Osteocyte (in vitro differentiated cells): ENCODE results near the gene OR14I1. TPM values are rescaled to one million over a fixed set of nuclear protein-coding genes. Genes with fewer than 3 reads are reported as not detected.
"Not testable (repeated sequence)": the region's sequence is repeated elsewhere in the genome, so short reads cannot be mapped to it uniquely, and the experiment has no call there.

Source experiments
- DNase-seq: peaks from one replicate; pipeline ENCODE4 v3.0.0; 2021; ENCODE audit warnings: mixed read lengths; ENCODE audit not compliant: unreplicated experiment; ENCODE audit errors: extremely low spot score
- H3K27ac Mint-ChIP-seq: one replicate; pipeline ENCODE4 v1.8.0; 2021; ENCODE audit warnings: mild to moderate bottlenecking, mixed read lengths; ENCODE audit not compliant: unreplicated experiment
- H3K27me3 Mint-ChIP-seq: one replicate; pipeline ENCODE4 v1.8.0; 2021; ENCODE audit warnings: mixed read lengths; ENCODE audit not compliant: unreplicated experiment
- H3K36me3 Mint-ChIP-seq: one replicate; pipeline ENCODE4 v1.8.0; 2021; ENCODE audit warnings: mixed read lengths; ENCODE audit not compliant: unreplicated experiment
- H3K4me1 Mint-ChIP-seq: one replicate; pipeline ENCODE4 v1.8.0; 2021; ENCODE audit warnings: mixed read lengths; ENCODE audit not compliant: unreplicated experiment
- H3K4me3 Mint-ChIP-seq: one replicate; pipeline ENCODE4 v1.8.0; 2021; ENCODE audit warnings: mild to moderate bottlenecking, moderate library complexity, mixed read lengths; ENCODE audit not compliant: unreplicated experiment
- H3K9me3 Mint-ChIP-seq: one replicate; pipeline ENCODE4 v1.8.0; 2021; ENCODE audit warnings: mixed read lengths; ENCODE audit not compliant: unreplicated experiment
- CTCF ChIP-seq: fragments of 200-600 bp; sonication (generic); IDR thresholded peaks from 2 replicates; pipeline ENCODE4 v1.5.0; 2021; ENCODE audit warnings: antibody characterized with exemption, mild to moderate bottlenecking, moderate library complexity
- total RNA-seq: library from RNA; stranded (reverse); gene quantifications from 2 replicates; pipeline ENCODE4 v1.2.1, GENCODE V29; 2021

Gene OR14I1
- total RNA-seq, 1 donor from 2014 or later: not detected

- DNase-seq: no peak
- Mint-ChIP-seq H3K27ac (no peak overlapping the region), H3K36me3 (no peaks in the 10 kb centered on the region), H3K9me3 (peaks cover 59% of the 10 kb centered on the region), H3K27me3 (no peaks in the 10 kb centered on the region), H3K4me1 (no peaks in the 10 kb centered on the region), H3K4me3 (no peak overlapping the region)
- no peak for TF ChIP-seq CTCF
Observed at GRCh38 chr1:248691567-248692155, 10.9 kb downstream of the OR14I1 start.

GRCh38 chr1:248688527-248689298 lies 13.9 kb downstream of the OR14I1 start:
- no peak for TF ChIP-seq CTCF
- no peak overlapping the region for H3K4me3 Mint-ChIP-seq
- H3K27me3 Mint-ChIP-seq: no peaks in the 10 kb centered on the region
- no peaks in the 10 kb centered on the region for H3K36me3 Mint-ChIP-seq
- peaks cover 53% of the 10 kb centered on the region for H3K9me3 Mint-ChIP-seq
- DNase-seq: no peak
- H3K4me1 Mint-ChIP-seq: no peaks in the 10 kb centered on the region
- H3K27ac Mint-ChIP-seq: no peak overlapping the region

- Mint-ChIP-seq H3K27me3 (no peaks in the 10 kb centered on the region), H3K36me3 (no peaks in the 10 kb centered on the region), H3K27ac (no peak overlapping the region), H3K4me1 (no peaks in the 10 kb centered on the region), H3K9me3 (peaks cover 47% of the 10 kb centered on the region), H3K4me3 (no peak overlapping the region)
- DNase-seq: no peak
- no peak for TF ChIP-seq CTCF
Observed at GRCh38 chr1:248686815-248687214, 15.8 kb downstream of the OR14I1 start.

- Mint-ChIP-seq H3K4me3 (no peak overlapping the region), H3K36me3 (no peaks in the 10 kb centered on the region), H3K27me3 (no peaks in the 10 kb centered on the region), H3K4me1 (no peaks in the 10 kb centered on the region), H3K27ac (no peak overlapping the region), H3K9me3 (peaks cover 39% of the 10 kb centered on the region)
- DNase-seq: no peak
- no peak for TF ChIP-seq CTCF
Observed at GRCh38 chr1:248681651-248682050, 20.9 kb downstream of the OR14I1 start.

- peaks cover 39% of the 10 kb centered on the region for H3K9me3 Mint-ChIP-seq
- H3K4me3 Mint-ChIP-seq: no peak overlapping the region
- H3K36me3 Mint-ChIP-seq: no peaks in the 10 kb centered on the region
- DNase-seq: no peak
- no peak overlapping the region for H3K27ac Mint-ChIP-seq
- no peaks in the 10 kb centered on the region for H3K4me1 Mint-ChIP-seq
- TF ChIP-seq CTCF: no peak
- no peaks in the 10 kb centered on the region for H3K27me3 Mint-ChIP-seq
Observed at GRCh38 chr1:248670003-248670402, 32.6 kb downstream of the OR14I1 start.

- DNase-seq, H3K27me3 Mint-ChIP-seq, H3K27ac Mint-ChIP-seq, H3K36me3 Mint-ChIP-seq, H3K4me1 Mint-ChIP-seq, H3K4me3 Mint-ChIP-seq: not testable (repeated sequence)
- peaks cover 46% of the 10 kb centered on the region for H3K9me3 Mint-ChIP-seq
Observed at GRCh38 chr1:248663453-248664328, 38.9 kb downstream of the OR14I1 start.

GRCh38 chr1:248656797-248657196 lies 45.8 kb downstream of the OR14I1 start:
- not testable (repeated sequence) for DNase-seq, H3K4me1 Mint-ChIP-seq, H3K27ac Mint-ChIP-seq, H3K27me3 Mint-ChIP-seq, H3K4me3 Mint-ChIP-seq, H3K36me3 Mint-ChIP-seq
- peaks cover 12% of the 10 kb centered on the region for H3K9me3 Mint-ChIP-seq
